Heart right ventricle (tissue), 16 donors: ENCODE measurements around the gene TMEM54. TPM values are rescaled to one million over a fixed set of nuclear protein-coding genes. Genes with fewer than 3 reads are reported as not detected.
A peak's percentile ranks its signal among the peaks of the same experiment; 100 is the strongest.

Experiments
- ATAC-seq, 8 donors: fragments of 200-7000 bp; cut with Tn5 transposase; one replicate each; pipeline ENCODE4 v1.9.1; 2020; ENCODE audit warnings: mild to moderate bottlenecking in 8 of 8, moderate library complexity in 8 of 8, moderate number of reproducible peaks in 1 of 8
- DNase-seq, 2 donors: peaks; one replicate each; pipeline ENCODE4 v3.0.0-alpha.2; 2020
- H3K27ac ChIP-seq, 10 donors: fragments of 200-600 bp; sonication (generic) in 2 of 10; one replicate each; pipeline versions ENCODE4 v1.5.0 to v1.8.0; 2020 to 2022; ENCODE audit warnings: mild to moderate bottlenecking in 3 of 10
- H3K27me3 ChIP-seq, 7 donors: fragments of 200-600 bp; one replicate each; pipeline ENCODE4 v1.8.0; 2021 to 2022; ENCODE audit warnings: mild to moderate bottlenecking in 2 of 7
- H3K36me3 ChIP-seq, 9 donors: fragments of 200-600 bp; sonication (generic) in 1 of 9; one replicate each; pipeline versions ENCODE4 v1.5.0 to v1.8.0; 2020 to 2022; ENCODE audit warnings: mild to moderate bottlenecking in 2 of 9
- H3K4me1 ChIP-seq, 9 donors: fragments of 200-600 bp; sonication (generic) in 1 of 9; one replicate each; pipeline versions ENCODE4 v1.5.0 to v1.8.0; 2020 to 2022; ENCODE audit warnings: mild to moderate bottlenecking in 4 of 9
- H3K4me3 ChIP-seq, 10 donors: fragments of 200-600 bp; sonication (generic) in 2 of 10; one replicate each; pipeline versions ENCODE4 v1.5.0 to v1.8.0; 2020 to 2022; ENCODE audit warnings: mild to moderate bottlenecking in 7 of 10, moderate library complexity in 2 of 10
- H3K9me3 ChIP-seq, 11 donors: fragments of 200-600 bp in 10 of 11; sonication (generic) in 2 of 11; one replicate each; pipeline versions ENCODE4 v1.5.0 to v1.8.0; 2013 to 2022; ENCODE audit warnings: mild to moderate bottlenecking in 2 of 11, control low read depth in 1 of 11, moderate library complexity in 1 of 11
- WGBS, 2 donors: extraction: QIAGEN DNeasy Blood & Tissue Kit; methylation state at CpG; one replicate each; pipeline ENCODE4 v1.1.7; 2013; ENCODE audit warnings: inconsistent platforms in 1 of 2; 5-methylcytosine and 5-hydroxymethylcytosine counted together
- intact Hi-C, 10 donors: fragments of 100-400 bp; cut with DNase I; formaldehyde crosslinking; loops; one replicate each; pipeline versions ENCODE4 v1.11.1 to v1.14.2; 2022
- polyA plus RNA-seq, 2 donors: library from polyadenylated mRNA; stranded (reverse); fragments of 200-250 nt; gene quantifications; one replicate each; pipeline ENCODE4 v1.2.3, GENCODE V29; 2013
- total RNA-seq, 10 donors: library from RNA; stranded (reverse); fragmentation: NEBNext Ultra II Directional in 3 of 10; extraction: Animal tissue kit (Norgen Biotek cat#: 25700) in 3 of 10; gene quantifications; one replicate each; pipeline versions ENCODE4 v1.2.1 to v1.2.4, GENCODE V29; 2021 to 2023
- TF ChIP-seq, protein P1 (sequence below), 9 donors: fragments of 200-600 bp; sonication (generic) in 2 of 9; IDR thresholded peaks; one replicate each; pipeline versions ENCODE4 v1.5.0 to v1.8.0; 2021 to 2022; ENCODE audit warnings: antibody characterized with exemption in 9 of 9, mild to moderate bottlenecking in 5 of 9, moderate library complexity in 1 of 9
- donor health status: Arrhythmogenic right ventricular cardiomyopathy.
- donor health status: ischemic (EF 13 %, LVEDD 7.1; RV severe dilation, severe dysfunction).
- donor health status: healthy with polysubstance abuse.
- donor health status: DM: no; HTN: yes; CAD: no.
- donor health status: DM: no; HTN: no; CAD: no.
- donor health status: ischemic (EF 25% LVEDD 6.9; RV normal size, moderate dysfunction).
- donor health status: ischemic (EF 25% LVEDD 5.7; RV mildly dilated, moderate dysfunction).
- donor health status: healthy.
- donor health status: DM: yes; HTN: yes; CAD: no.
- donor health status: Ischemic cardiomyopathy.
- donor health status: ischemic (EF 35%, LVEDD 5.7; RV mildly dilated, moderate dysfunction).
- donor health status: nonischemic (EF 11% LVEDD 7.7; RV severe dilation, severe dysfunction).
- donor health status: DM: yes; HTN: yes; CAD: no.
- donor health status: PGD.
- donor health status: ischemic (EF 29% LVEDD 5.4; RV normal size, mild dysfunction).
- donor health status: nonischemic (EF 23%, LVEDD 6.1; RV moderate dilation, normal function).

The TMEM54 gene
- total and polyA plus RNA-seq, 12 donors: 4.5 to 22.5 (median 10.8) TPM

DNA sequence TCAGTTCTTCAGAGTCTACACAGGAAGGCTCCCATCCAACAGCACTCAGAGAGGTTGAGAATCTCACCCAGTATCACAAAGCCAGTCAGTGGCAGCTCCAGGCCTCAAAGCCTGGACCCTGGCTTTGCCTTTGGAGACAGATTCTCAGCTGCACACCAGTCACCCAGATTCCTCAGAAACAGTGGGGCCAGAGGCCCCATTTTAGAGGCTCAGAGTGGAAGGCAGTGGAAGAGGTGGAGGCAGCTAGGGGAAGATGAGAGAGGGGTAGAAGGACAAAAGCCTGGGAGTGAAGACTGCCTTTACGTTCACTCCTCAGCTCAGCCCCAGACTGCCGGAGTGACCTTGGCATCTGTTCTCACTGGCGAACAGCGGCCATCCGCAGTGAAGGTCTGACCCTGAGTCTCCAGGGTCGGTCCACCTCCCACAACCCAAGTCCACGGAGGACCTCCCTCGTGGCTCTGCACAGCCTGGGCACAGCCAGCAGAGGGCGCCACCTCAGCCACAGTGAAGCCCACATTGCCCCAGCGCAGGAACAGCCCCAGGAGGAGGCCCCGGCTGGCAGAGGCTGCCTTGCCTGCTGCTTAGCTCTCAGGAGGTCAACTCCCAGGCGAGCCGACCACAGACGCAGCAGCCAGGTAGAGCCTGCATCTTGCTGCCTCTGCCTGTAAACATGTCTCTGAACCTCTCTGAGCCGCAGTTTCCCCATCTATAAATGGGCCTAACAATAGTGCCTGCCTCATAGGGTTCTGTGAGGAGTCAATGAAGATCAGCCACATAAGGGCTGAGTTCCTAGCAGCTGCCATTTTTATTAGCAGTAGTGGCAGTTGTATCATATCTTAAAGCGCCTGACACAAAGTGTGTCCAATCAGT lies 24.6 kb downstream of the TMEM54 start:
- H3K27me3 ChIP-seq: peaks cover 0 to 32% (median 0%) of the 10 kb centered on the region in 7 donors
- intact Hi-C loops: loop anchor here in 6 of 10 donors (2.0 to 10.0 kb wide), 5 partner anchors 52 to 362 kb away; no protein-coding TSS in a partner anchor
- no peaks in the 10 kb centered on the region for H3K9me3 ChIP-seq
- H3K4me3 ChIP-seq: no peak overlapping the region
- peaks cover 8 to 49% (median 30%) of the 10 kb centered on the region in 9 donors for H3K4me1 ChIP-seq
- H3K27ac ChIP-seq: no peak overlapping the region
- no peaks in the 10 kb centered on the region for H3K36me3 ChIP-seq
- TF ChIP-seq, protein P1, sequence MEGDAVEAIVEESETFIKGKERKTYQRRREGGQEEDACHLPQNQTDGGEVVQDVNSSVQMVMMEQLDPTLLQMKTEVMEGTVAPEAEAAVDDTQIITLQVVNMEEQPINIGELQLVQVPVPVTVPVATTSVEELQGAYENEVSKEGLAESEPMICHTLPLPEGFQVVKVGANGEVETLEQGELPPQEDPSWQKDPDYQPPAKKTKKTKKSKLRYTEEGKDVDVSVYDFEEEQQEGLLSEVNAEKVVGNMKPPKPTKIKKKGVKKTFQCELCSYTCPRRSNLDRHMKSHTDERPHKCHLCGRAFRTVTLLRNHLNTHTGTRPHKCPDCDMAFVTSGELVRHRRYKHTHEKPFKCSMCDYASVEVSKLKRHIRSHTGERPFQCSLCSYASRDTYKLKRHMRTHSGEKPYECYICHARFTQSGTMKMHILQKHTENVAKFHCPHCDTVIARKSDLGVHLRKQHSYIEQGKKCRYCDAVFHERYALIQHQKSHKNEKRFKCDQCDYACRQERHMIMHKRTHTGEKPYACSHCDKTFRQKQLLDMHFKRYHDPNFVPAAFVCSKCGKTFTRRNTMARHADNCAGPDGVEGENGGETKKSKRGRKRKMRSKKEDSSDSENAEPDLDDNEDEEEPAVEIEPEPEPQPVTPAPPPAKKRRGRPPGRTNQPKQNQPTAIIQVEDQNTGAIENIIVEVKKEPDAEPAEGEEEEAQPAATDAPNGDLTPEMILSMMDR (IDR thresholded peaks at IDR 0.05): peak; percentile 64 to 90 (median 84)
- ATAC-seq (peak in 6 of 8 donors; percentile 43 to 75 (median 62)), DNase-seq (peak in 1 of 2 donors; percentile 63)
- 32 to 41% methylated on average over 16 of the region's 16 CpGs for WGBS, 2 donors

DNA sequence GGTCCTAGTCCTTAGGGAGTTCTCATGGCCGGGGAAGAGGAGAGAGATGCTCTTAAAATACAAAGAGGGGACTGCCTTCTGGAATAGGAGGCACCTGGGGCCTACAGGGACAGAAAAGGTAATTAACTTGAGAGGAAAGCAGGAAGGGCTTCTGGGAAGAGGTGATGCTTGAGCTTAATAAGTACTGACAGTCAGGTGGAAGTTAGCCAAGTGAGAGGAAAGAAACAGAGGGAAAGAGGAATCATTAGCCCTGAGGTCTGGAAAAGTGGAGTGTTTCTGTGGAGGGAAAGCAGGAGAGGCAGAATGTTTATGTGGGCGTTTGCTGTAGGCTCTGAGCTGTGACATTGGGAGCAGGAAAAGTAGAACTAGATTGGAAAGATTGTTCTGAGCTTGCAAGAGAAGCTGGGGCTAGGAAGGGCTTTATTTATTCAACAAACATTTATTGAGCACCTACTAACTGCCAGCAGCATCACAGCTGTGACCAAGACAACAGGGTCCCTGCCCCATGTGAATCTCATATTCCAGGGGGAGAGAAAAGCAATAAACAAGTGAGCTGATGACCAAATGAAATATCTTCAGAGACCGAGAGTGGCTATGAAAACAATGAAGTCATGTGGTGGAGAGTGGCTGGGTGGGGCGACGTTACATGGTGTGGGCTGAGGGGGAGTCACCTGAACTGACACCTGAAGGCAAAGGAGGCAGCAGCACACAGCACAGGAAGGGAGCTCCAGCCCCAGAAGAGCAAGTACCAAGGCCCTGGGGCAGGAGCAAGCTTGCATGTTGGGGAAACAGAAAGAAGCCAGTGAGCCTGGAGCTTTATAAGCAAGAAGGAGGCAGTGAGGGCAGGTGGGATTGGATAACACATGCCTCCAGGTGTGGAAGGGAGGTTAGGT lies 26.1 kb downstream of the TMEM54 start:
- TF ChIP-seq, protein P1 (IDR thresholded peaks at IDR 0.05): no peak
- intact Hi-C loops: loop anchor here in 9 of 10 donors (2.0 to 10.0 kb wide), 8 partner anchors 50 to 360 kb away; partner anchors contain the start of genes S100PBP (in 3 of the 9), YARS1 (in 3 of the 9) and AZIN2 (in 1 of the 9)
- WGBS, 2 donors: 80 to 87% methylated on average over 5 of the region's 5 CpGs

DNA sequence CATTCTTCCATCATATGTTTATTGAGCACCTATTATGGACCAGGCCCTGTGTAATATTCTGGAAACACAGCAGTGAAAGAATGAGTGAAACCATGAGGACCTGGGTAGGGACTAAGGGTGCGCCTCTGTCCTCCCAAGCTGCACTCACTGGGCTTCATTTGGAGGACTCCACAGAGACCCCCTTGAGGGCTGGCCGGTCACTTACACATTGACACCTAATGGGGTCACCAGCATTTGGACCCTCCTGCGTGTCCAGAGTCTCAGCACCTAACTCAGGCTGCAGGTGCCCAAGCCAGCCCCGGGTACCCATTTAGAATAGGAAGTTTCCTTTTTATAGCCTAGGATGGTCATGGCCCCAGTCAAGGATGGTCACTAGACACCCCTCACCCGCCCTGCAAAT lies 27.7 kb downstream of the TMEM54 start:
- Histone ChIP-seq H3K4me1 (peaks cover 8 to 54% (median 35%) of the 10 kb centered on the region in 9 donors), H3K9me3 (no peaks in the 10 kb centered on the region), H3K36me3 (no peaks in the 10 kb centered on the region), H3K27ac (no peak overlapping the region), H3K4me3 (no peak overlapping the region), H3K27me3 (peaks cover 0 to 50% (median 0%) of the 10 kb centered on the region in 7 donors)
- 86 to 91% methylated on average over 5 of the region's 5 CpGs for WGBS, 2 donors
- intact Hi-C loops: loop anchor here in 8 of 10 donors (2.0 to 10.0 kb wide), 7 partner anchors 49 to 359 kb away; partner anchors contain the start of genes S100PBP (in 3 of the 8), YARS1 (in 3 of the 8) and AZIN2 (in 1 of the 8)
- TF ChIP-seq, protein P1 (IDR thresholded peaks at IDR 0.05): no peak
- DNase-seq (no peak), ATAC-seq (no peak)

More for the DNA sequence above, 26.1 kb downstream of the TMEM54 start:
- Histone ChIP-seq H3K9me3 (no peaks in the 10 kb centered on the region), H3K27ac (no peak overlapping the region), H3K27me3 (peaks cover 0 to 43% (median 0%) of the 10 kb centered on the region in 7 donors), H3K36me3 (no peaks in the 10 kb centered on the region), H3K4me3 (no peak overlapping the region), H3K4me1 (peaks cover 8 to 51% (median 35%) of the 10 kb centered on the region in 9 donors)
- ATAC-seq: no peak
- no peak for DNase-seq

DNA sequence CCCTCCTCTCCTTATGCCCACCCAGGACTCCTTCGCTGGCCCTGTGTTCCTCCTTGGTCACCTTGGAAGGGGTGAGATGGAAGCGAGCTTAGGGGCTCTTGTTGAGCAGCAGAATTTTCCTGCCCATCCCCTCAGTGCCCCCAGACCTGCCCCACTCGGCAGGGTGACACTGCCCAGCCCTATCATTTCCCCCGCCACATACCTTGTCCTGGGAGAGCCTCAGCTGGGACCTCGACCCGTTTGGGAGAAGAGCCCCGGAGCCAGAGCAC lies 29.1 kb downstream of the TMEM54 start:
- Histone ChIP-seq H3K4me3 (peak overlapping the region in 7 of 10 donors; percentile 0 to 61 (median 56)), H3K27me3 (peaks cover 0 to 50% (median 0%) of the 10 kb centered on the region in 7 donors), H3K4me1 (peaks cover 4 to 42% (median 22%) of the 10 kb centered on the region in 9 donors), H3K27ac (peak overlapping the region in 6 of 10 donors; percentile 23 to 67 (median 56)), H3K9me3 (no peaks in the 10 kb centered on the region), H3K36me3 (peaks cover 0 to 12% (median 0%) of the 10 kb centered on the region in 9 donors)
- intact Hi-C loops: loop anchor here in 8 of 10 donors (2.0 to 10.0 kb wide), 7 partner anchors 47 to 357 kb away; partner anchors contain the start of genes S100PBP (in 3 of the 8), YARS1 (in 3 of the 8) and AZIN2 (in 1 of the 8)
- DNase-seq (no peak), ATAC-seq (peak in 2 of 8 donors; percentile 2 to 3)
- TF ChIP-seq, protein P1 (IDR thresholded peaks at IDR 0.05): no peak
- WGBS, 2 donors: 50 to 52% methylated on average over 7 of the region's 7 CpGs
